GM18499 (cell line): ENCODE measurements around the gene SUPT5H.

Source experiments
- ATAC-seq: cut with Tn5 transposase; IDR thresholded peaks from one replicate; pipeline ENCODE4 v1.9.1; 2021; ENCODE audit warnings: moderate number of reproducible peaks; ENCODE audit not compliant: insufficient read depth, unreplicated experiment

Gene SUPT5H

DNA sequence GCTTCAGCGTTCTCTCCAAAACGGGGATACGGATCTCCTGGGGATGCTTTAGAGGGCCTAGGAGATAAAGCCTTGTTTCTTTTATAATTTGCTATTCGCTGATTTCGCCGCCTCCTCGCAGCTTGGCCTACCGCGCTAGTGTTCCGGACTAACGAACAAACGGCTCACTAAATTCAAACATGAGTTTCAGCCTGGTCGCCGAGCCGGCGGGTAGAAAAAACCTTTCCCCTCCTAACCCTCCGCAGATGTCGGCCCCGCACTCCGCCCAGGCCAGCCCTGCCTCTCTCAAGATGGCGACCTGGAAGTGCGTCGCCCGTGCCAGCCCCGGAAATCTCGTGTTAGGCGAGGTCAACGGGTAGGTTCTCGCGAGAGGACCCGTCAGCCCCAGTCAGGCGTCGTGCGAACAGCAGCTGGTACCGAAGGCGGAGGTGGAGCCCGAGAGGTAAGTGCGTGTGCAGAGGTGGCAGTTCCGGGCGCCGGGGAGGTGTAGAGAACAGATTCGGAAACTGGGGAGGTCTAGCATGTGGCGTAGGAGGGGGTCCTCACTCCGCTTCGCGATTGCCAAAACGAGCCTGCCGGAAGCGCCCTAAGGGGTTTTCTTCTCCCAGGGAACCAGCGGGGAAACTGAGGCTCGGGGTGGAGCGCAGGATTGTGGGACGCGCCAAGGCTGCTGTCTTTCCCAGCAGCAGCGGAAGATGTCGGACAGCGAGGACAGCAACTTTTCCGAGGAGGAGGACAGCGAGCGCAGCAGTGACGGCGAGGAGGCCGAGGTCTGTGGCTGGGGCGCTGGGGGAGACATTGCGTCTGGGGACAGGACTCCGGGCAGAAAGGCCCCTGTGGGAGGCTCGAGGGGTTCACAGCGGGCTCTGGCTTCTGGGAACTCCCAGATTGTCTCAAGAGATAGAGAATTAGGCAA, at the start of gene SUPT5H:
SUPT5H (plus strand) TSS at position 387 of the 916 bp plus-strand sequence; CDS start at position 696, 309 bp downstream.
- ATAC-seq: peak; percentile 47

DNA sequence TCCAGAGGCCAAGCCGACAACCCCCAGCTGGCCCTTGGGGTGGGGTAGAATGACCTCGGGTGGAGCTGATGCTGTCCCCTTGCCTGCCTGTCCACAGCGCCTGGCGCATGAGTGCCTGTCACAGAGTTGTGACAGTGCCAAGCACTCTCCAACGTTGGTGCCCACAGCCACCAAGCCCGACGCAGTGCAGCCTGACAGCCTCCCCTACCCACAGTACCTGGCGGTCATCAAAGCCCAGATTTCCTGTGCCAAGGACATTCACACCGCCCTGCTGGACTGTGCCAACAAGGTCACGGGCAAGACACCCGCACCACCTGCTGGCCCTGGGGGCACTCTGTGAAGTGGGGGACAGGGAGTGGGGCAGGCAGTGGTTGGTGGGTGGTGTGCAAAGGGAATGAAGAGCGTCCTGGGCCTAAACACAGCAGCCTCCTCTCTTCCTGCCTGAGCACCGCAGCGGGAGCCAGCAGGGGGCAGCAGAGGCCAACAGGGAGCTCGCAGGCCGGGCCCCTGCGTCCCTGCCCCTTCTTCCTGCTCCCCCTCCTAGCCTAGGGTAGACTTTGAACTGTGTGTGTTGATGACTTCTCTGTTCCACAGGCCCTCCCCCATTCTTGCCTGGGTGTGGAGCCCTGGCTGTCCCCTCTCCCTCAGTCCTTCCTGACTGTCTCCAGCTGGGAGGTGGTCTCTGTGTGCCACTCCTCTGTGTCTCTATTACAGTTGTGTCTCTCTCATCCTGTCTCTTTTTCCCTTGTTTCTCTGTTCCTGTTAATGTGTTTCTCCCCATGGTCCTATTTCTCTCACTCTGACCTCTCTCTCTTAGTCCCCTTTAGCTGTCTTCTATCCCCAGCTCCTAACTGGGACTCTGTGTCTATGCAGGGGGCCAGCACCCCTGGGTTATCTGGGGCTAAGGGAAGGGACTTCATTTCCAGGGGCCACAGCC, 47.8 kb upstream of the SUPT5H start:
- no peak for ATAC-seq

DNA sequence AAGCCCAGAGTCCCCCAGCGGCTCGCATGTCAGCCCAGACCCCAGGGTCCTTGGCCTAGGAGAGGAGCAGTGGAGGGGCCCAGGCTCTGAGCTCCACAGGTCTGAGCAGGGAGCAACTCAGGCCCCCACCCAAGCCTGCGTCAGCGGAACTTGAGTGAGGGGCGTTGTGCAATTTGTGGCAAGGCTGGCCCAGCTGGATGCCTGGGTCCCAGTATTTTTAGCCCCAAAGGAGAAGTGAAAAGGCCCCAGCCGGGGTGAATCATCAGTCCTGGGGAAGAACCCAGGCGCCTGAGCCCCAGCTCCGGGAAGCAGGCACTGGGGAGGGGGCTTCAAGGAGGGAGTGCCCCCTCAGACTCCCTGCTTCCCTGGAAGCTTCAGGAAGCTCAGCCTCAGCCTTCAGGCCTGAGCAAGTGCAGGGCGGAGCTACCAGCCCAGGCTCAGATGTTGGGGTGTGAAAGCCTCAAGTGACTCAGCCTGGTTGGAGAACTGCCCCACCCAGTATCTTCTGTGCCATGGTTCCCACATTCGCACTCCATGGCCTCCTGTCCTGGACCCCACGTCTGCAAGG, 47.0 kb upstream of the SUPT5H start:
- ATAC-seq: no peak

DNA sequence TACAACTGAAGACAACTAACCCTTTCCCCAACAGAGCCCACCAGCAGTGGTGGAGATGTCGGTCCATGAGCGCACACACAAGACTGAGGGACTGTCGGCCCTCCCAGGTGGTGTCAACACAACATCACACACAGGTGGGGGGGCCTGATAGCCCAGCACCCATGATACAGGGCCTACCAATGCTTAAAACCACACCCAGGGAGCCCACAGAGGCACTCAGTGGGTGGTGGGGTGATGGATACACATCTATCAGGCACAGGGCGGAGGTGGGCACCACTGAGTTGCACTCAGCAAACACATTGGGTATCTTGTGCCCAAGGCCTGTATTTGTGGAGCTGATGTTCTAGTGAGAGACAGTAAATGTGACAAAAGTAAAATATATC, 45.7 kb upstream of the SUPT5H start:
- ATAC-seq: no peak

DNA sequence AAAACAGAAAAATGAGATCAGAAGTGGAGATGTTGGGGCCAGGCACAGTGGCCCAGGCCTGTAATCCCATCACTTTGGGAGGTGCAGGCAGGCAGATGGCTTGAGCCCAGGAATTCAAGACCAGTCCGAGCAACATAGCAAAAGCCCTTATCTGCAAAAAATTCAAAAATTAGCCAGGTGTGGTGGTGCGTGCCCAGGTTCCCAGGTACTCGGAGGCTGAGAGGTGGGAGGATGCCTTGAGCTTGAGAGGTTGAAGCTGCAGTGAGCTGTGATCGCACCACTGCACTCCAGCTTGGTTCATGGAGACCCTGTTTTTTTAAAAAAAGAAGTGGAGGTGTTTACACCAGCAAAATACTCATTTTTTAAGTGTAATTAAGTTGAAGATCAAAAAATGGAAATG, 45.3 kb upstream of the SUPT5H start:
- no peak for ATAC-seq

DNA sequence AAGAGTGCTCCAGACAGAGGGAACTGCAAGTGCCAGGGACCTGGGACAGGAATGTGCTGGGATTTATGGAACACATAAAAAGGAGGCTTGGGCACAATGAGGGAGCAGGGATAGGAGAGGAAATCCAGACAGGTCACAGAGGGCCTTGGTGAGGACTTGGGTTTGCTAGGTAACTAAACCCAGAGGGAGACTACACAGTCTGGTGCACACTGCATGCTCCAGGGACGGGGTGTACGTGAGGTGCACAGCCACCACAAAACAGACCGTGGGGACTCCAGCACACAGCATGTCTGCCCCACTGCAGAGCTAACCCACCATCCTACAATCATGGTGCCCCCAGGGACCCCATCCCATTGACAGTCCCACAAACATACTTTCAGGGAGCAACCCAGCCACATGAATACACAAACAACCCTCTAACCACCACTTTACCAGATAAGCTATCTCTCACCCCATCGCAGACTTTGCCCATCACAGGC, 44.3 kb upstream of the SUPT5H start:
- no peak for ATAC-seq

DNA sequence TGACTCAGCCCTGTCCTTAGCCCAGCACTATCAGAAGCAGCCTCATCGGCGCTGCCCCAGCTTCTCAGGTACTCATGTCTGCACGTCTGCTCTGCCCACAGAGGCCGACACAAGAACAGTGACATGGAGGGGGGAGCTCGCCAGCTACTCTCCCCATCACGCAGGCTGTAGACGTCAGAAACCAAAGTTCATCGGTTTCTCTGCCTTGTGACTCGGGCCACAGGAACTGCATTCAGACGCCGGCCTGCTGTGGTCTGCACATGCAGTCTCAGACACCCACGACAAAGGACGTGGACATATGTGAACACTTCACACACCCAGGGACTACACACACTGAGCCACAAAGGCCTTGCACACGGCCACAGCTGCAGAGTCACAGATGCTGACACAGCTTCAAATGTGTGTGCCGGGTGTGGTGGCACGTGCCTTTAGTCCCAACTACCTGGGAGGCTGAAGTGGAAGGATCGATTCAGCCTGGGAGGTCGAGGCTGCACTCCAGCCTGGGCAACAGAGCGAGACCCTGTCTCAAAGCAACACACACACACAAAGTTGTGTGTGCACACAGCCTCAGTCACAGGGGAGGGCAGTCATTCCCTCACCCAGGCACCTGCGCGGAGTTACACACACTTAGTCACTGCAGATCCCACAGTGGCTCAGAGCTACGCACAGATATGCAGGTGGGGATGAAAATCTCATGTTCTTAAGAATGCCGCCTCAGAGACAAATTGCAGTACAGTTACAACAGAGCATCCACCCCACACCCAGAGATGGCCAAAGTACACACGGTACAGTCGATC, 43.6 kb upstream of the SUPT5H start:
- ATAC-seq: no peak

DNA sequence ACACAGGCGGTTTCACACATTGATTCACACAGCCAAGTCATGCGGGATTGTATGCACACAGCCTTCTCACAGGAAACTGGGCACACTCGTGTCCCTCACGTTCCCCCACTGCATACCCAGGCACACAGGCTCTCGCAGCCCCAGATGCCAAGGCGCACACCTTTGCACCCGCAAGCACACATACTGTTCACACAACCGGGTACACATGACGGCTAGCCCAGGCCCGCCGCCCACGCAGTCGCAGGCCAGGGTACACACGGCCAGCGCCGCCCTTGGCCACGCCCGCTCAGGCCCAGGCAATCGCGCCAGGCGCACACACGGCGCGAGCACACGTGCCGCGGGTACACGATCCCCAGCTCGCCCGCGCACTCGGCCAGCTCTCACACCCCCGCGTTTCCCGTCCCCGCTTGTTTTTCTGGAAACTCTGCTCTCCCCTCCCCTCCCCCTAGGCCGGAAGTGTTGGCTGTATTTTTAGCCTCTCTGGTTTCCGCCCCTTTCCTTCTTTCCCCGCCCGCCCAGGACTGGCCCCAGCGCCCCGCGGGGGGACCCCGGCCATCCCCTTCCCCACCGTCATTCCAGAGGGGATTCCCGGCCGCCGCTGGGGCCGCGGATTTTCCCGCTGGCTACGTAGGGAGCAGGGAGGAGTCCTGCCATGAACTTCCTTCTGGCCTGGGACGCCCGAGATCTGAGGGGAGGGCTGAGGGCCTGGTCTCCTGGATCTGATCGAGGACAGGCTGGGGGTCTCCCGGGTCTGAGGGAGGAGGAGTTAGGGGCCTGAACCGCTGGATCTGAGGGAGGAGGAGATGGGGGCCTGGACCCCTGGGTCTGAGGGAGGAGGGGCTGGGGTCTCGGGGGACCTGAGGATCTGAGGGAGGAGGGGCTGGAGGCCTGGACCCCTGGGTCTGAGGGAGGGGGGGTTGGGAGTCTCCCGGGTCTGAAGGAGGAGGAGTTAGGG, 42.8 kb upstream of the SUPT5H start:
- no peak for ATAC-seq

DNA sequence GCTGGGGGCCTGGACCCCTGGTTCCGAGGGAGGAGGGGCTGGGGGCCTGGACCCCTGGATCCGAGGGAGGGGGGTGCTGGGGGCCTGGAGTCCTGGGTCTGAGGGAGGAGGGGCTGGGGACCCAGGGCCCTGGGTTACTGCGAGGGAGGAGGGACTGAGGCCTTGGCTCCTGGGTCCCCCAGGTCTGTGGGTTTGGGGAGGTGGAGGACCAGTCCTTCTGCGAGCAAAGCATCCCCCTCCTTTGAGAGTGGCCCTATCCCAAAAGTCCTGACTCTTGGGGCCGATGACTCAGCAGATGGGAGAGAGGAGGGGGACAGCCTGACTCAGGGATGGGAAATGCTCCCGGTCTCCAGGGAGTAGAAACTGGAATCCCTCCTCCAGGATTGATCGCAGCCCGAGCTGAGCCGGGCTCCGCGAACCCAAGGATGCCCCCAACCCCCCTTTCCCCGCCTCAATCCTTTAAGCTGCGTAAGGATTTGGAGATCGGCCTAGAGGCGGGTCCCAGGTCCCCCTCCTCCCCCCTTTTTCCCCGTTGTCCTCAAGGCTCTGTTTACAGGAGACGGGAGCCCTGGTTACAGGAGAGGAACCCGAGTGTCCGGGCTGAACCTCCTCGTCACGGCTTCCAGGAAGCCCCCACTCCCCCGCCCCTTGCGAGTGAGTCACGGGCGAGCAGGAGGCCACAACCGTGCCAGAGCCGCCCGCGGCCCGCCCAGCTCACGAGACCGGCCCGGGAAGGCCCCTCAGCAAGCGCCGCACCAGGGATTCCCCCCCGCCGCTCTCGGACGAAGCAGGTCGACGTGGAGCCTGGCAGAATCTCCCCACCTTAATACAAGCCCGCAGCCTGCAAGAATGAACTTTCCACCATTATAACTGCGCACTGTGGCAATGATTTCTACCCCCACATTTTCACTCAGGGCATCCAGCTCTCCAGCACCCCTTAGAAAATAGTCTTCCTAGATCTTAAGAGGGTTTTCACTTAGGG, 41.8 kb upstream of the SUPT5H start:
- no peak for ATAC-seq

DNA sequence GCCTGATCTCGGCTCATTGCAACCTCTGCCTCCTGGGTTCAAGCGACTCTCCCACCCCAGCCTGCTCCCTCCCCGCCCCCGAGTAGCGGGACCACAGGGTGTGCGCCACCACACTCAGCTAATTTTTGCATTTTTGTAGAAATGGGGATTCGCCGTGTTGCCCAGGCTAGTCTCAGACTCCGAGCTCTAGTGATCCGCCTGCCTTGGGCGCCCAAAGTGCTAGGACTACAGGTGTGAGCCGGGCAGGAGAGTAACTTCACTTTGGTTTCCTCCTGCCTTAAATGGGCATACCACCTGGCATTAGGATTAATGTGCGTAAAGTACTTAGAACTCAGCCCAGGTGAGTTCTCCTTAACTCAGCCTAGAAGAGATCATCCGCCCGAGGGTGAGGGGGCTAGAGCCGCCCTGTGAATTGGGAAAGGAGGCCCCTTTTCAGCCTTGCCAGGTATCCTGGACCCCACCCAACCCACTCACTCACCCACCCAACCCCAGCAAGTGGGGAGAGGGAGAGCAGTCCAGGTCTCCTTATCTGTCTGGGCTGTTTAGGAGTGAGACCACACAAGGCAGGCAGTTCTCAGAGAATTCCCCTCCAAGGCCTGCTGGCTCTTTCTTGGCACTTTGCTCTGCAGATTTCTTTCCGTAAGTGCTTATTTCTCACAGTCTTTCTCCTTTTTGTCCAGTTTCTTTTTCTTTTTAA, 40.0 kb upstream of the SUPT5H start:
- no peak for ATAC-seq

DNA sequence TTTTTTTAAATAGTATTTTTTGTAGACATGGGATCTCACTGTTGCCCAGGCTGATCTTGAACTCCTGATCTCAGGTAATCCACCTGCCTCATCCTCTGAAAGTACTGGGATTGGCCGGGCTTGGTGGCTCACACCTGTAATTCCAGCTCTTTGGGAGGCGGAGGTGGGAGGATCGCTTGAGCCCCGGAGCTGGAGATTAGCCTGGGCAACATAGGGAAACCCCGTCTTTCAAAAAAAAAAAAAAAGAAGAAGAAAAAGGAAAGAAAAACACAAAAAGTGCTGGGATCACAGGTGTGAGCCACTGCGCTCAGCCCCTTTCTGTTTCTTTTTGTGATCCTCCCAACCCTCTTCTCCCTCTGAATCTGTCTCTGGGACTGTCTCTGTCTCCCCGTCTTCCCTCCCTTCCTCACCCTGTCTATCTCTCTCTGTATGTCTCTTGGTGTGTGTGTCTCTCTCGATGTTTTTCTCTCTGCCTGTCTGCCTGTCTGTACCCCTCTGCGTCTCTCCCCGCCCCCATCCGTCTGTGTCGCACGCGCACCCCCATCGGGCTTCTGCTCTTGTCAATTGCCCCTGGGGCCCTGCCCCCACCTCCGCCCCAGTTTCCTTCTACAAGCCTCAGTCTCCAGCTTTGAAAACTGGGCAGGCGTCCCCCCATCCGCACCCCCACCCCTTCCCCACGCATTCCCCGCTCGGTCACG, 39.3 kb upstream of the SUPT5H start:
- no peak for ATAC-seq

DNA sequence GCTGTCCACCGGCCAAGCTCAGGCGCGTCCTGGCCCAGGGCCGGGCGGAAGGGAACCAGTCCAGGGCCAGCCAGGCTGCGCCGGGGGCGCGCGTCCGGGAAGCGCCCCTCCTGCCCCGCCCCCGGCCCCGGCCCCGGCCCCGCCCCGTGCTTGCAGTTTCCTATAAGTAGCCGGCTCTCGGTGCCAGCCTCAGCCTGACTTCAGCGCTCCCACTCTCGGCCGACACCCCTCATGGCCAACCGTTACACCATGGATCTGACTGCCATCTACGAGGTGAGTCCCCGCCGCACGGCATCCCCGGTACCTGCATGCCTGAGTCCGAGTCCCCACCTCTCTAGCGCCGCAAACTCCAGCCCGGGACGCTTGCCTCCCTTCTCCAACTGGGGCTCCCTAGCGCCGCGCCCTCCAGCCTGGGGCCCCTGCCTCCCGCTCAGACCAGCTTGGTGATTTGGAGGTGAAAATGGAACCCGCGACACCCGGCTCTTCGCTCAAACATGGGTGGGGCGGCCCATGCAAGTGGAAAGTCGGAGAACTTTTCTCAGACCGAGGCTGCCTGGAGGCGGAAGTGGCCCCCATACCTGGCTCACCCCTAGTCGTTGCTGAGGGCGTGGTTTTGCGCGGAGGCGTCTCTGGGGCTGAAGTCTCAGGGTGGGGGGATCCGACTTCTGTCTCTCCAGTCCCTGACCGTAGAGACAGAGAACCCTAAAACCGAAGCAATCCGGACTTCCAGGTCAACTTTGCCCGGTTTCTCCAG, 38.5 kb upstream of the SUPT5H start, which contains the start of gene ZFP36:
ZFP36 (plus strand) TSS at position 192 of the 754 bp plus-strand sequence; CDS start at position 250, 58 bp downstream.
- ATAC-seq: no peak

DNA sequence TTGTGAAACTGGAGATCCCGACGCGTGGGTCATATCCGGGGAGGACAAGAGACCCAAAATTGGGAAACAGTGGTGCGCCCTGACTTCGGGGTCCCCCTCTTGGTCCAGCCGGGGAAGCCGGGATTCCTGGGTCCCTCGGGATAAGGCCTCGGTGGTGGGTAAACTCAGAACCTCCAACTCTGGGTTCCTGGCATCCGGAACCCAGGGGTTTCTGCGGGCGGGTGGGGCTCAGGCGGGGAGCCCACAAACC, 38.0 kb upstream of the SUPT5H start:
- ATAC-seq: no peak

DNA sequence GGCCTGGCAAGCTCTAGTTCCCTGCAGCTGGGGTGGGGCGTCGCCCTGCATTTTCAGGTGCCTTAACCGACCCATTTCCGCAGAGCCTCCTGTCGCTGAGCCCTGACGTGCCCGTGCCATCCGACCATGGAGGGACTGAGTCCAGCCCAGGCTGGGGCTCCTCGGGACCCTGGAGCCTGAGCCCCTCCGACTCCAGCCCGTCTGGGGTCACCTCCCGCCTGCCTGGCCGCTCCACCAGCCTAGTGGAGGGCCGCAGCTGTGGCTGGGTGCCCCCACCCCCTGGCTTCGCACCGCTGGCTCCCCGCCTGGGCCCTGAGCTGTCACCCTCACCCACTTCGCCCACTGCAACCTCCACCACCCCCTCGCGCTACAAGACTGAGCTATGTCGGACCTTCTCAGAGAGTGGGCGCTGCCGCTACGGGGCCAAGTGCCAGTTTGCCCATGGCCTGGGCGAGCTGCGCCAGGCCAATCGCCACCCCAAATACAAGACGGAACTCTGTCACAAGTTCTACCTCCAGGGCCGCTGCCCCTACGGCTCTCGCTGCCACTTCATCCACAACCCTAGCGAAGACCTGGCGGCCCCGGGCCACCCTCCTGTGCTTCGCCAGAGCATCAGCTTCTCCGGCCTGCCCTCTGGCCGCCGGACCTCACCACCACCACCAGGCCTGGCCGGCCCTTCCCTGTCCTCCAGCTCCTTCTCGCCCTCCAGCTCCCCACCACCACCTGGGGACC, 37.6 kb upstream of the SUPT5H start:
- no peak for ATAC-seq
